Chondrocyte (in vitro differentiated cells): Measurements from ENCODE around the gene SELENOK. TPM values are rescaled to one million over a fixed set of nuclear protein-coding genes. Genes with fewer than 3 reads are reported as not detected.
A peak's percentile ranks its signal among the peaks of the same experiment; 100 is the strongest.

Source experiments
- DNase-seq: peaks from one replicate; pipeline ENCODE4 v3.0.0; 2021; ENCODE audit warnings: mixed read lengths, low spot score
- H3K27ac Mint-ChIP-seq: one replicate; pipeline ENCODE4 v1.8.0; 2021; ENCODE audit warnings: mild to moderate bottlenecking, moderate library complexity, mixed read lengths; ENCODE audit not compliant: unreplicated experiment
- H3K27me3 Mint-ChIP-seq: 2 replicates; pipeline ENCODE4 v1.8.0; 2021; ENCODE audit warnings: low read depth, mixed read lengths
- H3K36me3 Mint-ChIP-seq: 2 replicates; pipeline ENCODE4 v1.8.0; 2021; ENCODE audit warnings: low read depth, mixed read lengths
- H3K4me1 Mint-ChIP-seq: 2 replicates; pipeline ENCODE4 v1.8.0; 2021; ENCODE audit warnings: low read depth, mild to moderate bottlenecking, mixed read lengths
- H3K4me3 Mint-ChIP-seq: one replicate; pipeline ENCODE4 v1.8.0; 2021; ENCODE audit warnings: mild to moderate bottlenecking, moderate library complexity, mixed read lengths; ENCODE audit not compliant: unreplicated experiment
- H3K9me3 Mint-ChIP-seq: 2 replicates; pipeline ENCODE4 v1.8.0; 2021; ENCODE audit warnings: low read depth, mixed read lengths
- CTCF ChIP-seq: fragments of 200-600 bp; sonication (generic); IDR thresholded peaks from 2 replicates; pipeline ENCODE4 v1.5.0; 2021; ENCODE audit warnings: antibody characterized with exemption, mild to moderate bottlenecking, moderate library complexity
- total RNA-seq: library from RNA; stranded (reverse); gene quantifications from 3 replicates; pipeline ENCODE4 v1.2.1, GENCODE V29; 2021

The SELENOK gene
- total RNA-seq, 1 donor from 2014 or later: 28.2 TPM

GRCh38 chr3:53892286-53892637 lies 603 bp upstream of the SELENOK start:
- Mint-ChIP-seq H3K27me3 (peaks cover 29% of the 10 kb centered on the region), H3K4me3 (peak overlapping the region; percentile 97), H3K4me1 (peaks cover 33% of the 10 kb centered on the region), H3K9me3 (peaks cover 10% of the 10 kb centered on the region), H3K36me3 (peaks cover 8% of the 10 kb centered on the region), H3K27ac (peak overlapping the region; percentile 100)
- no peak for DNase-seq
- no peak for TF ChIP-seq CTCF

GRCh38 chr3:53890726-53891475 lies 758 bp downstream of the SELENOK start:
- H3K9me3 Mint-ChIP-seq: peaks cover 10% of the 10 kb centered on the region
- TF ChIP-seq CTCF: no peak
- H3K4me1 Mint-ChIP-seq: peaks cover 33% of the 10 kb centered on the region
- peaks cover 8% of the 10 kb centered on the region for H3K36me3 Mint-ChIP-seq
- no peak for DNase-seq
- peaks cover 23% of the 10 kb centered on the region for H3K27me3 Mint-ChIP-seq
- H3K4me3 Mint-ChIP-seq: peak overlapping the region; percentile 97
- peak overlapping the region; percentile 100 for H3K27ac Mint-ChIP-seq

GRCh38 chr3:53888232-53888631 lies 3.4 kb downstream of the SELENOK start:
- Mint-ChIP-seq H3K4me3 (no peak overlapping the region), H3K27ac (no peak overlapping the region), H3K9me3 (peaks cover 8% of the 10 kb centered on the region), H3K27me3 (peaks cover 4% of the 10 kb centered on the region), H3K4me1 (peaks cover 33% of the 10 kb centered on the region), H3K36me3 (peaks cover 8% of the 10 kb centered on the region)
- no peak for DNase-seq
- no peak for TF ChIP-seq CTCF

GRCh38 chr3:53887446-53887845 lies 4.2 kb downstream of the SELENOK start:
- peaks cover 5% of the 10 kb centered on the region for H3K36me3 Mint-ChIP-seq

GRCh38 chr3:53885239-53885638 lies 6.4 kb downstream of the SELENOK start:
- no peak for TF ChIP-seq CTCF
- no peak for DNase-seq
- Mint-ChIP-seq H3K4me1 (peaks cover 32% of the 10 kb centered on the region), H3K9me3 (no peaks in the 10 kb centered on the region), H3K27me3 (no peaks in the 10 kb centered on the region), H3K4me3 (no peak overlapping the region), H3K27ac (no peak overlapping the region), H3K36me3 (peaks cover 5% of the 10 kb centered on the region)

More at GRCh38 chr3:53887446-53887845, 4.2 kb downstream of the SELENOK start:
- H3K27me3 Mint-ChIP-seq: no peaks in the 10 kb centered on the region
- H3K4me1 Mint-ChIP-seq: peaks cover 34% of the 10 kb centered on the region
- H3K9me3 Mint-ChIP-seq: peaks cover 2% of the 10 kb centered on the region
- no peak for DNase-seq
- no peak overlapping the region for H3K27ac Mint-ChIP-seq
- H3K4me3 Mint-ChIP-seq: no peak overlapping the region
- no peak for TF ChIP-seq CTCF
